ENCODE data around the gene RBPJL.

RBPJL gene

GRCh38 chr20:45337367-45338120, 30.9 kb downstream of the RBPJL start:
- peak overlapping the region; percentile 27 to 35 for H3K4me3 ChIP-seq (ENCODE audit: low read length in 2 of 2)
- peak overlapping the region; percentile 66 to 72 for H3K9ac ChIP-seq (ENCODE audit: low read length in 2 of 2)
- H3K9me3 ChIP-seq (ENCODE audit: control insufficient read depth in 2 of 2, low read length in 2 of 2), result no peaks in the 10 kb centered on the region
- peaks cover 60% of the 10 kb centered on the region for H3K4me1 ChIP-seq (ENCODE audit: control insufficient read depth, insufficient read depth, low read length)
- H3K27me3 ChIP-seq (ENCODE audit: control insufficient read depth in 1 of 2, insufficient read depth in 2 of 2, low read length in 2 of 2), result no peaks in the 10 kb centered on the region
- peaks cover 15 to 25% of the 10 kb centered on the region in 2 donors for H3K36me3 ChIP-seq (ENCODE audit: control insufficient read depth in 2 of 2, insufficient read depth in 2 of 2, low read length in 2 of 2)
- peak overlapping the region; percentile 85 for H3K27ac ChIP-seq (ENCODE audit: low read length)

DNA sequence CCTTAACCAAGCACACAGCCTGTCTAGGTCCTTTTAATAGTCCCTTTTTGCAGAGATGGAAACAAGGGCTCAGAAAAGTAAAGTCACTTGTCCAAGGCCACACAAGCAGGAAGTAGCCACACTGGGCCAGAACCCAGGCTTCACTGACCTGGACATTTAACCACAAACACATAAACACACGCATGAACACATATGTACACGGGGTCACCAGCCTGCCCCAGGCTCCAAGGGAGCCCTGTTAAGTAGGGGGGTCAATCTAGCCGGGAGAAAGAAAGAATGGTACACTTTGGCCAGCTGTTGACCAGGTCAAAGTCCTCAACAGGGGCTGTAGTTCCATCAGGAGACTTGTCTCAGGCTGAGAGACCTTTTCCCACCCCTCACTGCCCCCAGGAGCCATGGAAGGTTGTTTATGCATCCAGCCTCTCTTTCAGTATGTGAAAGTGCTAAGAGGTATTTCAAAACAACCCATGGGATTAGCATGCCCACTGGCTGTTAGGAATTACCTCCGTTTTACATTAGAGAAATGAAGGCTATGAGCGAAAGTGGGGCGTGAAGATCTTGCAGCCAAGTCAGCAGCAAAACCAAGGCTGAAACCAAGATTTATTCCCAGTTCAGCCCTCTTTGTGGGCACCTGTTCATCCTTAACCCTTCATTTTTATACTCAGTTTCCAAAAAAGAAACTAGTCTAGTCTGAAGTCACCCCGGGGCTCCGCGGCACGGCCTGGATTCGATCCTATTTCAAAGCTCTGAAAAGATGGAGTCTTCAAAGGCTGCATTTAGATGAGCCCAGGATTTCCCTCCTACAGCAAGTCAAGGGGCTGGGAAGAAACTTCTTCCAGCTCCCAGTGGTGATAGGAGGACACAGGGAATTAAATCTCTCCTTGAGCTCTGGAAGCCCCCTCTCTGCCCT, 31.7 kb downstream of the RBPJL start:
- peaks cover 11 to 20% of the 10 kb centered on the region in 2 donors for H3K36me3 ChIP-seq (ENCODE audit: control insufficient read depth in 2 of 2, insufficient read depth in 2 of 2, low read length in 2 of 2)
- H3K27me3 ChIP-seq (ENCODE audit: control insufficient read depth in 1 of 2, insufficient read depth in 2 of 2, low read length in 2 of 2), result no peaks in the 10 kb centered on the region
- H3K27ac ChIP-seq (ENCODE audit: low read length), result peak overlapping the region; percentile 85
- H3K4me1 ChIP-seq (ENCODE audit: control insufficient read depth, insufficient read depth, low read length), result peaks cover 68% of the 10 kb centered on the region
- H3K9ac ChIP-seq (ENCODE audit: low read length in 2 of 2), result peak overlapping the region; percentile 66
- H3K4me3 ChIP-seq (ENCODE audit: low read length in 2 of 2), result peak overlapping the region; percentile 9 to 35
- no peaks in the 10 kb centered on the region for H3K9me3 ChIP-seq (ENCODE audit: control insufficient read depth in 2 of 2, low read length in 2 of 2)

DNA sequence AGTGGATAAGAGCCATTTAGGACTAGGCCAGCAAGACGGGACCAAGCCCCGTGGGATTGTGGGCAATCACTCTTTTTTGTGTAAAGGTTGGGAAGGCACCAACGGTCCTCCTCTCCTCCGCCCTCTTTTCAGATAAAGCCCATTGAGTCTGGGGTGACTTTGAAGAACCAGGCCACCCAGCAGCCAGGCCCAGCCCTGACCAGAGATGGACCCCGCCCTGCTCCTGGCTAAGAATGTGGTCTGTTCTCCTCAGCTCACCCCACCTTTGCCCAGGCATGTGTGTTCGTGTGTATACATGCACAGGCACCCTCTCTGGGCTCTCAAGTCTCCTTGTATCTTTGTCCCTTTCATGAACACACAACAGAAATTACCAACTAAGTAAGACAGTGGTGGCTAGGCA, 32.4 kb downstream of the RBPJL start:
- no peaks in the 10 kb centered on the region for H3K9me3 ChIP-seq (ENCODE audit: control insufficient read depth in 2 of 2, low read length in 2 of 2)
- H3K9ac ChIP-seq (ENCODE audit: low read length in 2 of 2), result peak overlapping the region in 1 of 2 donors; percentile 66
- peak overlapping the region; percentile 85 for H3K27ac ChIP-seq (ENCODE audit: low read length)
- peaks cover 11 to 20% of the 10 kb centered on the region in 2 donors for H3K36me3 ChIP-seq (ENCODE audit: control insufficient read depth in 2 of 2, insufficient read depth in 2 of 2, low read length in 2 of 2)
- H3K27me3 ChIP-seq (ENCODE audit: control insufficient read depth in 1 of 2, insufficient read depth in 2 of 2, low read length in 2 of 2), result no peaks in the 10 kb centered on the region
- peaks cover 75% of the 10 kb centered on the region for H3K4me1 ChIP-seq (ENCODE audit: control insufficient read depth, insufficient read depth, low read length)
- peak overlapping the region in 1 of 2 donors; percentile 35 for H3K4me3 ChIP-seq (ENCODE audit: low read length in 2 of 2)

DNA sequence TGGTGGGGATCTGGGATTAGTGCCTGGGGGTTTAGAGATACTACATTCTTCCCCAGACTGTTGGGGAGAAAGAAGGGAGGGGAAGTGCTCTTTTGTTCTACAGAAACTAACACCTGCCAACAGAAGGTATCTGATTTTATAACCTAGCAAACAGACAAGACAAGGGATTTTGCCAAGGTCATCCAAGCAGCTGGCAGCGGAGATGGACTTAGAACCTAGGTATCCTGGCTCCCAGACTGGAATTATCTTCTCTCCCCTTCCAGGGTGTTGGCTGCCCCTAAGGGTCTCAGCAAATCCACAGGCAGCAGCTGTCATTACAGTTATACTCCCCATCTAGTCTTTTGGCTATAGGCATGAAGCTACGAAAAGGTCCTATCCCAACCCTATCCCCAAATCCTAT, 33.2 kb downstream of the RBPJL start:
- Histone ChIP-seq H3K4me3 (ENCODE audit: low read length in 2 of 2) (no peak overlapping the region), H3K4me1 (ENCODE audit: control insufficient read depth, insufficient read depth, low read length) (peaks cover 83% of the 10 kb centered on the region), H3K36me3 (ENCODE audit: control insufficient read depth in 2 of 2, insufficient read depth in 2 of 2, low read length in 2 of 2) (peaks cover 9 to 19% of the 10 kb centered on the region in 2 donors), H3K9me3 (ENCODE audit: control insufficient read depth in 2 of 2, low read length in 2 of 2) (no peaks in the 10 kb centered on the region), H3K27me3 (ENCODE audit: control insufficient read depth in 1 of 2, insufficient read depth in 2 of 2, low read length in 2 of 2) (no peaks in the 10 kb centered on the region), H3K27ac (ENCODE audit: low read length) (peak overlapping the region; percentile 85), H3K9ac (ENCODE audit: low read length in 2 of 2) (peak overlapping the region in 1 of 2 donors; percentile 21)

DNA sequence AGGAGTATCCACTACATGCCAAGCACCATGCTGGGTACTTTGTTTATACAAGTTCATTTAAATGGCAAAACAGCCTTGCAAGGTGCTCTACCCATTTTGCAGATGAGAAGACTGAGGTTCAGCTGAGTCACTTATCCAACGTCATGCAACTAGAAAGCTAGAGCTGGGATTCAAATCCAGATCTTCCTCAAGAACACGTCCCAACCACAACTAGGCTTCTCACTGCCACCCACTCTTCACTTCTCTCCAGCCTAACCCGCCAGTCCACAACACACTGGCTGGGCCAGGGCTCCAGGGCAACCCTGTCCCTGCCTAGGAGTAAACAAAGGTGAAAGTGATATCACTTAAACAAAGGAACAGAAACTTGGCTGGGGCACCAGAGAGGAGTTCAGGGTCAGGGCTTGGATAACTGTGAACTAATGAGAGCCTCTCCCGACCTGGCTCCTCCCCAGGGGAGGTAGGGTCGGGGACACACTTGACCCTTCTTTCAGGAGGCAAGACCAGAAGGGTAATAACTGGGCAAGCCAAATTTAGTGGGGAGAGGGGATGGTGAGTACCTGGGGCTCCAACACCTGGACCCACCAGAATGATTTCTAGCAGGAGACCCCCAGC, 33.7 kb downstream of the RBPJL start:
- H3K4me3 ChIP-seq (ENCODE audit: low read length in 2 of 2), result no peak overlapping the region

DNA sequence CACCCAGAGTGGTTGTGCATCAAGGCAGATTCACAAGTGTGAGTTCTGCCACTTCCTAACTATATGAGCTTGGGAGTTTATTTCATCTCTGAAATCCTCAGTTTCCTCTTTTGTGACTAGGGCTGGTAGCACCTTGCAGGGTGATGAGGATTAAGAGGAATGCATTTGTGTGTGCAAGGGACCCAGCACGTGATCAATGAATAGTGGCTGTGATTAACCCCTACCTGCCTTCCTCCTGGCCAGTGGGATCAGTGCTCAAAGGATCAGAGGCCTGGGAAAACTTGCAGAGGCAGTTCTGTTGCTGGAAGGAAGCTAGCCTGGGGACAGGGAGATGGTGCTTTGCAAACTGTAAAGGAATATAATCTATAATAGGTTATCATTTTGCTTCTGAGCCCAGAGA, 34.3 kb downstream of the RBPJL start:
- H3K27ac ChIP-seq (ENCODE audit: low read length), result peak overlapping the region; percentile 85
- peaks cover 93% of the 10 kb centered on the region for H3K4me1 ChIP-seq (ENCODE audit: control insufficient read depth, insufficient read depth, low read length)
- no peak overlapping the region for H3K9ac ChIP-seq (ENCODE audit: low read length in 2 of 2)
- no peaks in the 10 kb centered on the region for H3K27me3 ChIP-seq (ENCODE audit: control insufficient read depth in 1 of 2, insufficient read depth in 2 of 2, low read length in 2 of 2)
- no peak overlapping the region for H3K4me3 ChIP-seq (ENCODE audit: low read length in 2 of 2)
- H3K9me3 ChIP-seq (ENCODE audit: control insufficient read depth in 2 of 2, low read length in 2 of 2), result no peaks in the 10 kb centered on the region
- peaks cover 4 to 9% of the 10 kb centered on the region in 2 donors for H3K36me3 ChIP-seq (ENCODE audit: control insufficient read depth in 2 of 2, insufficient read depth in 2 of 2, low read length in 2 of 2)

More for the DNA sequence above, 33.7 kb downstream of the RBPJL start:
- peak overlapping the region; percentile 85 for H3K27ac ChIP-seq (ENCODE audit: low read length)
- peaks cover 7 to 15% of the 10 kb centered on the region in 2 donors for H3K36me3 ChIP-seq (ENCODE audit: control insufficient read depth in 2 of 2, insufficient read depth in 2 of 2, low read length in 2 of 2)
- H3K9me3 ChIP-seq (ENCODE audit: control insufficient read depth in 2 of 2, low read length in 2 of 2), result no peaks in the 10 kb centered on the region
- H3K27me3 ChIP-seq (ENCODE audit: control insufficient read depth in 1 of 2, insufficient read depth in 2 of 2, low read length in 2 of 2), result no peaks in the 10 kb centered on the region
- peak overlapping the region in 1 of 2 donors; percentile 21 for H3K9ac ChIP-seq (ENCODE audit: low read length in 2 of 2)
- H3K4me1 ChIP-seq (ENCODE audit: control insufficient read depth, insufficient read depth, low read length), result peaks cover 87% of the 10 kb centered on the region

GRCh38 chr20:45341579-45341938, 34.9 kb downstream of the RBPJL start:
- peaks cover 4 to 9% of the 10 kb centered on the region in 2 donors for H3K36me3 ChIP-seq (ENCODE audit: control insufficient read depth in 2 of 2, insufficient read depth in 2 of 2, low read length in 2 of 2)
- peak overlapping the region; percentile 85 for H3K27ac ChIP-seq (ENCODE audit: low read length)
- no peaks in the 10 kb centered on the region for H3K27me3 ChIP-seq (ENCODE audit: control insufficient read depth in 1 of 2, insufficient read depth in 2 of 2, low read length in 2 of 2)
- no peaks in the 10 kb centered on the region for H3K9me3 ChIP-seq (ENCODE audit: control insufficient read depth in 2 of 2, low read length in 2 of 2)
- H3K9ac ChIP-seq (ENCODE audit: low read length in 2 of 2), result peak overlapping the region; percentile 60 to 95
- peaks cover 97% of the 10 kb centered on the region for H3K4me1 ChIP-seq (ENCODE audit: control insufficient read depth, insufficient read depth, low read length)
- peak overlapping the region; percentile 36 to 61 for H3K4me3 ChIP-seq (ENCODE audit: low read length in 2 of 2)

GRCh38 chr20:45341939-45342854, 35.6 kb downstream of the RBPJL start:
- peak overlapping the region; percentile 60 to 95 for H3K9ac ChIP-seq (ENCODE audit: low read length in 2 of 2)
- H3K4me1 ChIP-seq (ENCODE audit: control insufficient read depth, insufficient read depth, low read length), result peaks cover 93% of the 10 kb centered on the region
- peak overlapping the region; percentile 36 to 91 for H3K4me3 ChIP-seq (ENCODE audit: low read length in 2 of 2)
- H3K27ac ChIP-seq (ENCODE audit: low read length), result peak overlapping the region; percentile 85
- no peaks in the 10 kb centered on the region for H3K27me3 ChIP-seq (ENCODE audit: control insufficient read depth in 1 of 2, insufficient read depth in 2 of 2, low read length in 2 of 2)
- H3K9me3 ChIP-seq (ENCODE audit: control insufficient read depth in 2 of 2, low read length in 2 of 2), result no peaks in the 10 kb centered on the region
- H3K36me3 ChIP-seq (ENCODE audit: control insufficient read depth in 2 of 2, insufficient read depth in 2 of 2, low read length in 2 of 2), result peaks cover 4 to 9% of the 10 kb centered on the region in 2 donors

DNA sequence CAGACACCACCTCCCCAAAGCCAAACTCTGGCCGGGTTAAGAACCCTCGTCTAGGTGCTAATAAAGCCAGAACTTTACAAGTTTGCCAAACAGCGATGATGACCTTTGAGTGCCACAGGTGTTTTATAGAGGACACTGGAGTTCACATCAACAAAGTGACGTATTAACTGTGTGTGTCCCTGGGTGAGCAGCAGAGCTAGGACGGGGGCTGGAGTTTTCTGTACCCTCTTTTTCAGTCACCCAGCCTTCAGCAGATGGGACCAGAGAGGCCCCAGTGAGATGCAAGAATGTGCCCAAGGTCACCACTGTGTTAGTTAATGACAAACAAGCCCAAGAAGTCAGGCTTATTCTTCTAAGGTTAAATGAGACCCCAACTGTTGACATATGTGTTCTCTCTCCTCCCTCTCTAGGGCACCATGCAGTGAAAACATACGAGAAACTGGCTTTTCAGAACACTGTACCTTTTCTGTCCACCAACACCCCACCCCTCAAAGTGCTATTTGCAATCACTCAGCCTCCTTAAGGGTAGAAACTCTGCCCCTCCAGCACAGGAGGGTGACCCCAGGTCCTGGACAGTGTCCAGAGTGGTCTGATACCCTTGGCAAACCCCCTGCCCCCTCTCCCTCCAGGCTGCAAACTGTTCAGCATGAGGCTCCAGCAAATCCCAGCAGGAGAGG, 36.4 kb downstream of the RBPJL start:
- H3K4me3 ChIP-seq (ENCODE audit: low read length in 2 of 2), result peak overlapping the region; percentile 36 to 91
- H3K9ac ChIP-seq (ENCODE audit: low read length in 2 of 2), result peak overlapping the region; percentile 37 to 95
- H3K27me3 ChIP-seq (ENCODE audit: control insufficient read depth in 1 of 2, insufficient read depth in 2 of 2, low read length in 2 of 2), result no peaks in the 10 kb centered on the region
- H3K27ac ChIP-seq (ENCODE audit: low read length), result peak overlapping the region; percentile 85
- peaks cover 89% of the 10 kb centered on the region for H3K4me1 ChIP-seq (ENCODE audit: control insufficient read depth, insufficient read depth, low read length)
- H3K9me3 ChIP-seq (ENCODE audit: control insufficient read depth in 2 of 2, low read length in 2 of 2), result no peaks in the 10 kb centered on the region
- H3K36me3 ChIP-seq (ENCODE audit: control insufficient read depth in 2 of 2, insufficient read depth in 2 of 2, low read length in 2 of 2), result peaks cover 4 to 9% of the 10 kb centered on the region in 2 donors

Data from stomach smooth muscle (tissue), 2 donors.